Stimulated activated CD8-positive, alpha-beta memory T cell treated with anti-CD3 and anti-CD28 coated beads, Interleukin-2, amount 100 ng/mL, for 48 hours (primary cell): ENCODE data around the gene NACC2.

Experiments used
- DNase-seq, 2 donors: peaks; one replicate each; pipeline ENCODE4 v3.0.0-alpha.2; 2020; ENCODE audit warnings: low read depth in 2 of 2

The NACC2 gene

GRCh38 chr9:136128436-136128835 is 33.3 kb upstream of the NACC2 start:
- no peak for DNase-seq

DNA sequence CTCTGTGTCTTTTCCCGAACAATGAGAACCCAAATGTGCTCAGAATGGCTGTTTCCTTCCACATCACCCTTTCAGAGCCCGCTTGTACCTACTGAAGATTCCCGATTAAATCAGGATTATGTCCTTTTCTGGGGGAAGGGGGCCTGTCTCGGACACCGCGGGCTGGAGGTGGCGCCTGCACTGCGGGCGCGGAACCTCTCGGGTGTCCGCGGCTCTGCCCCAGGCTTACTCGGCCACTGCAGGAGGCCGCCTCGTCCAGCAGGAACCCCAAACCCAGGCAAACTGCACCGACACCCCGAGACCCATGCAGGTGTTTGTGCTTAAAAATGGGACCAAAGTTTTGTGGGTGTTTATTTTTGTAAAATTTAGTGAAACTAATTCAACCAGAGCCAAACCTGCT is 32.2 kb upstream of the NACC2 start:
- no peak for DNase-seq

DNA sequence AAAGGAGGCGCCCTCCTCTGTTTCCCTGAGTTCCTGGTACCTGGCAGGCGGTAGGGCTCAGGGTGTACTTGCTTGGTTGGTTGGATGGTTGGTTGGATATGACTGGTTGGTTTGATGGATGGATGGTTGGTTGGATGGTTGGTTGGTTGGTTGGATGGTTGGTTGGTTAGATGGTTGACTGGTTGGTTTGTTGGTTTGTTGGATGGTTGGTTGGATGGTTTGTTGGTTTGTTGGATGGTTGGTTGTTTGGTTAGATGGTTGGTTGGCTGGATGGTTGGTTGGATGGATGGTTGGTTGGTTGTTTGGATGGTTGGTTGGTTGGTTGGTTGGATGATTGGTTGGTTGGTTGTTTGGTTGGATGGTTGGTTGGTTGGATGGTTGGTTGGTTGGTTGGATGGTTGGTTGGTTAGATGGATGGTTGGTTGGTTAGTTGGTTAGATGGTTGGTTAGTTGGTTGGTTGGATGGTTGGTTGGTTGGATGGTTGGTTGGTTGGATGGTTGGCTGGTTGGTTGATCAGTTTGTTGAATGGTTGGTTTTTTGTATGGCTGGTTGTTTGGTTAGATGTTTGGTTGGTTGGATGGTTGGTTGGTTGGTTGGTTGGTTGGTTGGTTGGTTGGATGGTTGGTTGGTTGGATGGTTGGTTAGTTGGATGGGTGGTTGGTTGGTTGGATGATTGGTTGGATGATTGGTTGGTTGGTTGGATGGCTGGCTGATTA is 30.0 kb upstream of the NACC2 start:
- no peak for DNase-seq

- DNase-seq, result peak; percentile 58 to 66
These were observed 27.6 kb upstream of the NACC2 start for GRCh38 chr9:136122425-136123383.

DNA sequence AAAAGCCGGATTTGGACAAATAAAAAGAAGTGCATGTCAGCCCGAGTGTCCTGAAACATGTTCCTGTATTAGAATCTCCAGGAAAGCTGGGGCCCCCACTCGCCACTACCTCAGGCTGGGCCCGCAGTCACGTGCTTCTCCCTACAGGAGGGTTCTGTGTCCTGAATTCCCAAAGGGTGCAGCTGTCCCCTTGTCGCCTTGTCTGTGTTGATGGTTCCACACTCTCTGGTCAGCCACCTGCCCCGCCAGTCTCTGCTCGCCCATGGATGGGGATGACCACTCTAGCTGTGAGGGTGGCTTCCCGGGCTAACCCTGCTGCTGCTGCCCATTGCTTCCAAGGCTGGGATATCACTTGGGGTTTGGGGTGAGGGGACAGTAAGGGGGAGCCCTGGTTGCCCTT is 26.7 kb upstream of the NACC2 start:
- no peak for DNase-seq

- no peak for DNase-seq
These were observed 25.4 kb upstream of the NACC2 start for GRCh38 chr9:136120438-136120844.

DNA sequence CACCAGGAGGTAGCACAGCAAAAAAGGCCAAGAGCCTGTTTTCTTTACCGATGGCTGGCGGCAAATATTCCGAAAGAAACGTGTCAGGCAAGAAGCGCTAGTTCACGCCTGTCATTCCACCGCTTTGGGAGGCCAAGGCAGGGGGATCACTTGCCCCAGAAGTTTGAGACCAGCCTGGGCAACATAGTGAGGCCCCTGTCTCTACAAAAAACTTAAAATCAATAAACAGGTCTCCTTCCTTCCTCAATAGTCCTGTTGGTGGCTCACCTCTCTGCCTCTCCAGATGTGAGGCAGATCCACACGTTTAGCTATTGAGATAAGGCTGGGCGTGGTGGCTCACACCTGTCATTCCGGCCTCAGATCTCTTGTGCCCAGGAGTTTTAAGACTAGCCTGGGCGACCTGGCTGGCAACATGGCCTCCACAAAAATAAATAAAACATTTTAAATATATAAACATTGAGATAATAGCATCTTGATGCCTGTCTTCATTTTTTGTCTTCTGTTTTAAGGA is 24.8 kb upstream of the NACC2 start:
- no peak for DNase-seq

DNA sequence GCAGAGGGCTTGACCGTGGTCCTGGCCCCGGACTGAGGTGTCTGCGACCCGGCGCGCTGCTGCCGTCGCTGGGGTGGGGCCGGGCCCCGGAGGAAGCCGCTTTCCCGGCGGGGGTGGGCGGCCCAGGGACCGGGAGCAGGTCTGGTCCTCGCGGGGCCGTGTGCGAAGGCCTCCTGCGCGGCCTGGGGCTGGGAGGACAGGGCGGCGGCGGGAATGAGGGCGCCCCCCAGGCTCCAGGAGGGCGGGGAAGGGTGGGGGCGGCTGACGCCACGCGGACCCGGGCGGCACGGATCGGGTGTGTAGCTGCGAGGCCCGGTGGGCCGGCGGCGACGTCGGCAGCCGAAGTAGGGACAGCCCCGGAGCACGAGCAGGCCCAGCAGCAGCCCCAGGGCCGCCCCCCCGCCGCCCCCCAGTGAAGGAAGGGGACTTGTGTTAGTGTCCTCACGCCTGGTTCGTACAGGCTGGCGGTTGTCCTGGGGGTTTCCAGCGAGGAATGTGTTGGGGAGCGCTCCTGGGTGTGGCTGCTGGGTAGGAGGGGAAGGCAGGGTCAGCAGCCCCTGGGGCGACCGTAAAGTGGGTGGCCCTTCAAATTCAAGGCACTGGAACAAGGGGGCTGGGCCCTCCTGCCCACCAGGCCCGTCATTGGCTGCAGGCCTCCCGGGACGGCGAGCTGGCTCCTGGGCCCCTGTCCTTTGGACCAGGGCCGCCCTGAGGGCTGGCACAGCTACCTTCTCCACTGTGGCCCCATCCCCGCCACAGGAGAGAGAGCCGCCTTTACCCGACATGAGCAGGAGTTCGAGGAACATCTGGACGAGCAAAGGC is 24.2 kb upstream of the NACC2 start:
- no peak for DNase-seq

GRCh38 chr9:136118320-136119060 is 23.4 kb upstream of the NACC2 start, which contains the start of gene TMEM250:
Gene TMEM250 (minus strand): TSS chr9:136118875. CDS start chr9:136116900, 1,975 bp downstream.
- DNase-seq, result peak; percentile 95

- DNase-seq, result no peak
These were observed 22.8 kb upstream of the NACC2 start for GRCh38 chr9:136117916-136118319.

GRCh38 chr9:136117291-136117915 is 22.3 kb upstream of the NACC2 start:
- no peak for DNase-seq

DNA sequence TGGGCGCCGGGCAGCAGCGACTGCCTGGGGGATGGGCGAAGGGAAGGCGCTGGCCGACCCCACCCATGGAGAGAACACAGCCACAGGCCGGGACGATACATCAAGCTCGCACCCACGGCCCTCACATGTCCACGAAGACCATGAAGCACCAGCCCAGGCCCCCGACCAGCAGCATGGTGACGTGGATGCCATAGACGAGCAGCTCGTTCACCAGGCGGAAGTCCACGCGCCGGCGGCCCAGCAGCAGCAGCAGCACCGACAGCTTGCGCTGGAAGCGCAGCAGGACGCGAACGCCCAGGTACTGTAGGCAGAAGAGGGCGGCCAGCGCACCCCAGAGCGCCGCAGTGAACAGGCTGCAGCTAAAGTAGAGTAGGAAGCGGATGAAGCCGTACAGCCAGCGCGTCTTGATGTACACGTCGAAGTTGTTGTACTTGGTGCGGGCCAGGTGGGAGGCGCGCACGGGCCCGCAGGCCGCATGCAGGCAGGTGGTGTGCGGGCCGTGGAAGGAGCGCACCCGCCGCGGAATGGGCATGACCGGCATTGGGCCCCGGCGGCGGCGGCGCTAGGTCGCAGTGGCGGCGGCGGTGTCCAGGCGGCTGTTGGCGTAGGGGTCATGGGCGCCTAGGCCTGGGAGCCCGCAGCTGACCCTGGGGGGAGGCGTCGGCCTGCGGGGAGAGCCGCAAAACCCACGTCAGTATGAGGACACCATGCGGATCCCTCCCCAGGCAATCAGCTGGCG is 21.4 kb upstream of the NACC2 start:
- no peak for DNase-seq

DNA sequence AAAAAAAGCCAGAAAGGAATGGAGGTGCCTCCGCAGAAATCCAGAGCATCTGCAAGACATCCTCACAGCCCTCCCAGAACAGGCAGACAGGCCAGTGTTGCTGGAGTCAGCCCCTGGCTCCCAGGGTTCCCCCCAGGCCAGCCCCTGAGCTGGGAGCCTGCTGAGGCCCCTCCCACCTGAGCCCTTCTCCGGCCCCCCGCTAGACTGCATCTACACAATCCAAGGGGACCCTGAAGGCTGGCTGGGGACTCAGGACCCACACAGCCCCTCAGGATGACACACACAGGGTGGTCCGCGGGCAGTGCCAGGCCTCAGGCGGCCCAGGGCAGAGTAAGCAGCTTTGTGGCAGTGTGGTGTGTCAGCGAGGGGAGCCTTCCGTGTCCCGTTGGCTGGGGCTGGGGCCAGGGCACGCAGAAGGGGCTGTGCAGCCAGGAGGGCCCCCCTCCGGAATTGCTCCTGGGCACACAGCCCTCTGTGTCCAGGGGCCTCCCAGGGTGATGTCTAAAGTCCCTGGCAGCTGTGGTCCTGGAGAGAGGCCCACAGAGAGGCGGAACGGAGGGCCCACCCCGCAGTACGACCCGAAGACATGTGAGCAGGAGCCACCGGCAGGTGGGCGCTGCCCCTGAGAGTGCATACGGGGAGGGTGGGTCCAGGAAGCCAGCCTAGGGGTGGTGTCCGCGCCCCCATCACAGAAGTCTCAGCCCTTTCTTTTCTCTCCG is 20.7 kb upstream of the NACC2 start:
- DNase-seq, result no peak

DNA sequence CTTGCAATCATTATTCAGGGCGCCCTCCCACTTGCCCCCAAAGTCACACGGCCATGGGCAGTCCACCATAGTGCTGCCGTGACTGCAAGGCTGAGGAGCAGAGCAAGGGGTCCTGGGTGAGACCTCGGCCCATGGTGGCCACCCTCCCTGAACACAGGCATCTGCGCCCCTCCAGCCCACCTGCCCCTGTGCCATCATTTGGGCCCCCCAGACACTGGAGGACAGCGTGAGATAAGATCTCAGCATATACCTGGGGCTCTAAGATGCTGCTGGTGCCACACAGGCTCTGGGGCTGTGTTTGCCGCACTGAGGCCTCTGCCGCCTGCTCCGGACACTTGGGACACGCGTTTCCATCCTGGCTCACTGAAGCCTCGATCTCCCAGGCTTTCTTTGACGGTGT is 20.1 kb upstream of the NACC2 start:
- no peak for DNase-seq

GRCh38 chr9:136114610-136115009 is 19.5 kb upstream of the NACC2 start:
- no peak for DNase-seq

- no peak for DNase-seq
These were observed 17.5 kb upstream of the NACC2 start for GRCh38 chr9:136112541-136112940.

GRCh38 chr9:136111910-136112309 is 16.8 kb upstream of the NACC2 start:
- no peak for DNase-seq

DNA sequence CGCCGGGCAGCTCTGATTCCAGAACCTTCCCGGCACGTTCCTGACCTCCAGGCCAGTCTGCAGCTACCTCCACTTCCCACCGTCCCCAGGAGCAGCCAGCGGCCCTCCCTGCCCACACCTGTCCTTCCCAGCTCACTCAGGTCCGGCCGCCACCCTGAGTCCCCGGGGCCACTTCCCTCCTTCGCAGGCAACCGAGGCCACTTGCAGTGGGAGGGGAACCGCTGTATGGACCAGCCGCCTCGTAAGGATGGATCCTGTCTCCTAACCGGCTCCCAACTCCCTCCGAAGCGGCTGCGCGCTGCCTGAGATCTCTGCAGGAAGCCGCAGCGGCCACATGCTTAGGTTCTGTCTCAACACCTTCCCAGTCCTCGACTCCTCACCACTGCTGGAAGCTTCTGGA is 16.1 kb upstream of the NACC2 start:
- DNase-seq, result no peak
